Hypothalamus (tissue), 51 donors: Measurements from ENCODE around the gene TARBP2.
"Not testable (repeated sequence)": the region's sequence is repeated elsewhere in the genome, so short reads cannot be mapped to it uniquely, and the experiment has no call there.

ENCODE experiments used
- DNase-seq, 51 donors: peaks; one replicate each; lab custom pipeline; 2025; lab: John Stamatoyannopoulos, UW

The TARBP2 gene

GRCh38 chr12:53472056-53472582 lies 29.0 kb upstream of the TARBP2 start:
- no peak for DNase-seq

- DNase-seq, result no peak
Observed at GRCh38 chr12:53474077-53474476, 27.0 kb upstream of the TARBP2 start.

GRCh38 chr12:53474819-53475218 lies 26.3 kb upstream of the TARBP2 start:
- DNase-seq, result no peak

GRCh38 chr12:53476769-53477209 lies 24.3 kb upstream of the TARBP2 start:
- peak in 1 of 51 donors; percentile 10 for DNase-seq

- no peak for DNase-seq
Observed at GRCh38 chr12:53478865-53479264, 22.2 kb upstream of the TARBP2 start.

GRCh38 chr12:53479331-53479730 lies 21.8 kb upstream of the TARBP2 start:
- no peak for DNase-seq

- no peak for DNase-seq
Observed at GRCh38 chr12:53480491-53481442, 20.3 kb upstream of the TARBP2 start.

GRCh38 chr12:53481458-53481857 lies 19.6 kb upstream of the TARBP2 start:
- DNase-seq, result not testable (repeated sequence)

GRCh38 chr12:53481939-53482586 lies 19.0 kb upstream of the TARBP2 start:
- DNase-seq, result no peak

- no peak for DNase-seq
Observed at GRCh38 chr12:53482626-53483168, 18.4 kb upstream of the TARBP2 start.

- DNase-seq, result no peak
Observed at GRCh38 chr12:53483225-53483978, 17.7 kb upstream of the TARBP2 start.

GRCh38 chr12:53483979-53484377 lies 17.1 kb upstream of the TARBP2 start:
- DNase-seq, result no peak

- no peak for DNase-seq
Observed at GRCh38 chr12:53484686-53485575, 16.2 kb upstream of the TARBP2 start.

- no peak for DNase-seq
Observed at GRCh38 chr12:53485955-53486735, 14.9 kb upstream of the TARBP2 start.

- no peak for DNase-seq
Observed at GRCh38 chr12:53486736-53487487, 14.2 kb upstream of the TARBP2 start.

- no peak for DNase-seq
Observed at GRCh38 chr12:53489242-53489864, 11.7 kb upstream of the TARBP2 start.

GRCh38 chr12:53492188-53492587 lies 8.9 kb upstream of the TARBP2 start:
- DNase-seq, result no peak
